Measurements from ENCODE around the gene FLT3LG. TPM values are rescaled to one million over a fixed set of nuclear protein-coding genes. Genes with fewer than 3 reads are reported as not detected.
A peak's percentile ranks its signal among the peaks of the same experiment; 100 is the strongest.

The FLT3LG gene
- total and polyA plus RNA-seq, 2 of the 8 experiments (the other 6 are each of a cell fraction or from before 2014, with no cell fraction given): 1.6 to 3.2 TPM

GRCh38 chr19:49453013-49453756 is 20.8 kb upstream of the FLT3LG start, which contains the start of gene ALDH16A1 (continued):
- TF ChIP-seq, protein P1, sequence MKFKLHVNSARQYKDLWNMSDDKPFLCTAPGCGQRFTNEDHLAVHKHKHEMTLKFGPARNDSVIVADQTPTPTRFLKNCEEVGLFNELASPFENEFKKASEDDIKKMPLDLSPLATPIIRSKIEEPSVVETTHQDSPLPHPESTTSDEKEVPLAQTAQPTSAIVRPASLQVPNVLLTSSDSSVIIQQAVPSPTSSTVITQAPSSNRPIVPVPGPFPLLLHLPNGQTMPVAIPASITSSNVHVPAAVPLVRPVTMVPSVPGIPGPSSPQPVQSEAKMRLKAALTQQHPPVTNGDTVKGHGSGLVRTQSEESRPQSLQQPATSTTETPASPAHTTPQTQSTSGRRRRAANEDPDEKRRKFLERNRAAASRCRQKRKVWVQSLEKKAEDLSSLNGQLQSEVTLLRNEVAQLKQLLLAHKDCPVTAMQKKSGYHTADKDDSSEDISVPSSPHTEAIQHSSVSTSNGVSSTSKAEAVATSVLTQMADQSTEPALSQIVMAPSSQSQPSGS (IDR thresholded peaks at IDR 0.05; ENCODE audit: low read length): no peak
- TF ChIP-seq SIX5 (IDR thresholded peaks at IDR 0.05; ENCODE audit: low read depth, low read length) (no peak), POLR2A (IDR thresholded peaks at IDR 0.05; ENCODE audit: control extremely low read depth in 1 of 2, low read depth in 2 of 2, low read length in 2 of 2) (peak; percentile 90 to 99), CHD7 (IDR thresholded peaks at IDR 0.05; ENCODE audit: insufficient replicate concordance, low read length) (no peak), EGR1 (IDR thresholded peaks at IDR 0.05; ENCODE audit: borderline replicate concordance, low read depth, low read length) (no peak), ASH2L (IDR thresholded peaks at IDR 0.05; ENCODE audit: low read length) (no peak), EZH2 (IDR thresholded peaks at IDR 0.05; ENCODE audit: low read depth, low read length, severe bottlenecking) (no peak), NANOG (IDR thresholded peaks at IDR 0.05; ENCODE audit: insufficient read depth, low read depth, low read length, poor library complexity, severe bottlenecking) (no peak), CHD1 (IDR thresholded peaks at IDR 0.05; ENCODE audit: low read depth, low read length) (no peak)

Measured in H1 (cell line).